ENCODE data around the gene OR51Q1.

OR51Q1 gene, protein sequence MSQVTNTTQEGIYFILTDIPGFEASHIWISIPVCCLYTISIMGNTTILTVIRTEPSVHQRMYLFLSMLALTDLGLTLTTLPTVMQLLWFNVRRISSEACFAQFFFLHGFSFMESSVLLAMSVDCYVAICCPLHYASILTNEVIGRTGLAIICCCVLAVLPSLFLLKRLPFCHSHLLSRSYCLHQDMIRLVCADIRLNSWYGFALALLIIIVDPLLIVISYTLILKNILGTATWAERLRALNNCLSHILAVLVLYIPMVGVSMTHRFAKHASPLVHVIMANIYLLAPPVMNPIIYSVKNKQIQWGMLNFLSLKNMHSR

DNA sequence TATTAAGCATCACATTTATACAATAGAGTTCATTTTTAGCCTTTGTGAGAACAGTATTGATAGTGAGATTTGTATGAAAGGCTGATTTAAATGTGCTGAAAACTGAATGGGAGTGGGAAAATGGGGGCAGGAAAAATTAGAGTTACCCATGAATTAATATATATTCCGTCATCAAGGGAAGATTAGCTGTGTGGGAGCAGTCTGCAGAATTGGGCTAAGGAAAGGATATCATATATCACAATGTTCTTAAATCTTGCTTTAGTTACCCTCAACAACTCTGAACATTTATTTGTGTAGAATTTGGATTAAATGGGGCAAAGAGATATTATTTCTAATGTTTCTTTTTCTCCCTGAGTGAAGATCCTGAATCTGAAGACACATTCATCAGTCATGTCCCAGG, at the start of gene OR51Q1:
TSS of gene OR51Q1 (plus strand) at position 301 of the 400 bp plus-strand sequence. CDS start at position 391, 90 bp downstream.
- no peak for DNase-seq

DNA sequence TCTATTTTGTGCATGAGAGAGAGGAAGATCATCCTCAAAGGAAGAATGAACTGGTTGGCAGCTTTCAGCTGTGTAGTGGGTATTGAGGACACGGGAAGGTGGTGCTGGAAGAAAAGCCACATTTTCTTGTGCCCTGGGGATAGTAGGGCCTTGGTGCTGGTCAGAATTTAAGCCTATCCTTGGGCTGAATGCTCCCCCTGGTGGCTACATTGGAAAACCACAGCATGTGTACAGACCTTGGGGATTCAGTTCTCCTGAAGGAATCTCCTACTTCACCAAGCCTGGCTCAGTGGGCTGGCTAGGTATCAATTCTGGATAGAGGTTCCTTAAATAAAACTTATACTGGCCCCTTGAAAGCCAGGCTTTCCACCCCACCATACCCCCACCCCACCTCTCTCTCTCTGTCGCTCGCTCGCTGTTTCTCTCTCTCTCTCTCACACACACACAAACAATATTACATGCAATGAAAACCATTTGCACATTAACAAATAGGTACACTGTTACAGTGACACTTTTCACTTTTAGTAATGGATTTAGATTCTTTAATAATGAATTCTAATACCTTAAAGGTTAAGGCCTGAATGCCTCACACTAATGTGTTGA, 41.1 kb upstream of the OR51Q1 start:
- DNase-seq: peak; percentile 5

DNA sequence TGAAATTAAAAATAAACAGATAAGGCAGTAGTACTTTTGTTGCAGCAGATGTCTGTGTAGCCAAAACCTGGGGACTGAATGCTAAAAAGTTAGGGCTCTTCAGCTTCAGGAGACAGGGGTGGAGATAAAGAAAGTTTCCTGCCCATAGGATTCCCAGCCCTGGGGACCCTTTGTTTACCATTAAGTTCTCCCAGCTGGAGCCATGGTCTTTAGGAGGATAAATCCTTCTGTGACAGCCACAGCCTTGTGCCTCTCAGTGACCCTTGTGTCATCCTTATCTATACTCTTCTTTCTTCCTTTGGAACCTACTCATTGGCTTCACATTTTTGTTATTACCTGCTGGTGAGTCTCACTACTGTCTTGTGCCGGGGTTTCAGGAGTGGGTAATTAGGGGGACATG, 38.3 kb upstream of the OR51Q1 start, which contains the start of gene OR51M1:
TSS of gene OR51M1 (plus strand) at position 237 of the 400 bp plus-strand sequence. CDS start 5,587 bp downstream, outside the sequence.
- no peak for DNase-seq

DNA sequence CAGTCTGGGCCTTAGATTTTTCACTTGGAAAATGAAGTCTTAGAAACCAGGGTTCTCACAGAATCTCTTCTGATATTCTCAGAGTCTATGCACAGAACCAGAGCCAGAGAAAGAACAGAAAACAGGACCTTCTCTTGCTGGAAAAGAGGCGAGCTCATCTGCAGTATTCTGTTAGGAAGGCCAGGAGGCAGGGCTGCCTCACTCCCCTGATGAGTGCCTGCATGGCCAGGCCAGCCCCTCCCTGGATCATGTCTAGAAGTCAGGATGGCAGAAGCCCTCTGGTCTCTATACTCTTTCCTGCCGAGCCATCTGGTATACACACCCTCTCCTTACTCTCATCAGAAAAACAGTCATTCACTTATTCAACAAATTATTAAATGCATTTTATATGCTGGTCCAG, 37.6 kb upstream of the OR51Q1 start:
- DNase-seq: no peak

DNA sequence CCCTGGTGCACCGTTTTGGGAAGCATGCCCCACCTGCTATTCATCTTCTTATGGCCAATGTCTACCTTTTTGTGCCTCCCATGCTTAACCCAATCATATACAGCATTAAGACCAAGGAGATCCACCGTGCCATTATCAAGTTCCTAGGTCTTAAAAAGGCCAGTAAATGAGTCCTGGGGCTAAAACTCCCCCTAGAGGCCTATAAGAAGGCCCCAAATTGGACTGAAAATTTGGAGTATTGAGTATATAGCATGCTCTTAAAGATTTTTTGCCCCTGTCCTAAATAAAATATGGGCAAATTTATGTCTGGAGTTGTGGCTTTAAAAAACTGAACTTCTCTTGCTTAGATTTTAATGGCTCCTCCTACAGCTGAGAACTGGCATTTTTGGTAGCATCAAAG, 31.7 kb upstream of the OR51Q1 start:
- no peak for DNase-seq

DNA sequence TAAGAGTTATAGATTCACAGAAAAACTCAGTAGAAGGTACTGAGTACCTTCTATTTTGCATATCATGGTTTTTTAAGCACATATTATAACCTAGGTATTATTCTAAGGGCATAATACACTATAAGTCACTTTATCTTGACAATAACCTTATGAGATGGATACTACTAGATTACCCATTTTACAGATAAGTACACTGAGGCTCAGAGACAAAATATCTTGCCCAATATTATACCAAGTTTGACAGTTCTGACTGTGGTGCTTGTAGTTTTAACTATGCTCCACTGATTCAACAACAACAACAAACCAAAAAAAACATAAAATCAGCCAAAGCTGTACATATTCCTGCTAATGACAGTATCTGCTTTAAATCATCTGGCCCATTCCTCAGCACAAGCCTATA, 27.8 kb upstream of the OR51Q1 start:
- no peak for DNase-seq

DNA sequence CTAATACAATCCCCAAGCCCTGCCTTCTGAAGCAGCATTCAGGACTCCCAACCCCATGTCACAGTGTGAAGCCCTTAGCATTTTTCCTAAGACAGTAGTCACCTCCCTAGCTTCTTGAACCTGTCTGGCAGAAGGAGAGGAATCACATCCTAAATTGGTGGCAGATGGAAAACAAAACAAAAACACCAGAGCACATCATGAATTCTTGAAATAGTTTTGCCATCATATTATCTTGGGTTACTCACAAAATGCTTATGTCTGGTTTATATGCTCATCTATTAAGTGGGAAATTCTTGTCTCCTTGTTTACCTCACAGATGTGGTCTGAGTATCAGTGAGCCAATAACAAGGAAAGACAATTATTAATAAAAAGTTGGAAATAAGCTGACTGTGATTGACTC, 23.0 kb upstream of the OR51Q1 start:
- DNase-seq: no peak

DNA sequence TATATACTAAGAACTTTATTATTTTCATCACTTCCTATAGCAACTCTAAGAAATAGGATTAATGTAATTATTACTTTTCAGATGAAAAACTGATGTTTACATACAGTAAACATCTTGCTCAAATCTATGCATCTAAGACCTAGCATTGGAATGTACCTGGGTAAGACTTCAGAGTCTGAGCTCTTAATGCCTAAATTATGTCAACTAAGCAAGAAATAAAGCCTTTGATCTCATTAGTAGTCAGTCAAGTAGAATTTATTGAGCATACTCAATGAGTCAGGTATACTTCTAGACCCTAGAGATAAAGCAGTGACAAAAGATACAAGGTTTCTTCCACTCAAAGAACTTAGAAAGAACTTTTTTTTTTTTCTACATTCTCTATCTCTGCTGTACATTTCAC, 16.7 kb upstream of the OR51Q1 start:
- DNase-seq: no peak

DNA sequence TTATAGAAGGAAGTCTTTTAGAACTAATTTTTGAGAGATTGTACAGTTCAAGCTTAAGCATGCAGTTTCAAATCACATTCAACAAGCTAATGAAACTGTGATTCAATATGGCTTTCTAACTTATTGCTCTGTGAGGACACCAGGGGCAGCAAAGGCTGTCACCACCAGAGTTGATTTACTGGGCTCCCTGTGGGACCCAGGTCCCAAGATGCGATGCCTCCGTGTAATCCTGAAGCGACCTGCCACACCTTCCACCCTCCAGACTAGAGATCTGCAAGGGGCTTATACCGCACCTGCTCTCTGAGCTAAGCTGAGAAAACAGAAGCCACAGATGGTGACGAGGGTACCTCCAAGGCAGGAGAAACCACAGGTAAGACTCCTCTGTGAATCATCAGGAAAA, 918 bp upstream of the OR51Q1 start:
- no peak for DNase-seq

DNA sequence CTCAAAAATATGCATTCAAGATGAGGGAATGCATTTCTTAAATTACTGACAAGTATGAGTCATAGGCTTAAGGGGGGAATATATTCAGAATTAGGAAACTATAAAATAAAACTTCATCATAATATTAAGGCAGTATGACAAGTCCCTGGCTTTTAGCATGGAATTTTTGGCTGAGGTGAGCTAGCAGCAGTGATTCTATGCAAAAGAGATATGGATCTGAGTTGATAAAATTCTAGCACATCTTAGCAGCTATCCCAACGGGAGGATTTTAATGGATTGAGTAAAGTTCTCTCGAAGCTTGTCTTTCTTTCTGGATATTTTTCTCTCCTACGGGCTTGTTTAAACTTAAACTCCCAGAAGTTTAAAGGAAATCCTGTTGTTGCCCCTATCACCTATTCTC, 1.2 kb downstream of the OR51Q1 start:
- no peak for DNase-seq

DNA sequence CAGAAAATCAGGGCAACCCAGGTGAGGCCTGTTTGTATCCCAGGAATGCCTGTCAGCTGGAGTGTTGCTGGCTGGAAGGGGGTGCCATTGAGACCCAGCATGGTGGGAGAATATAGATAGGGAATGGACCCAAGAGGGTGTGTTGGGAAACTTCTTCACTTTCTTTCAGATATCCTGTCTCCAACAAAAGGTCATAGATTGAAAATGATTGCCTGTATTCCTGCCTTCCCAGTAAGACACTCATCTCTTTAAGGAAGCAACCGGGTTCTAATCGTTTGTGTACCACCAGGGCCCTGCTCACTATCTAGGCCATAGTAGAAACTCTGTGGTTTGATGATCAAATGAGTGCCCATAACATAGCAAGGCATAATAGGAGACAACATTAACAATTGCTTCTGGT, 19.5 kb downstream of the OR51Q1 start, which contains the start of gene OR51I1:
TSS of gene OR51I1 (minus strand) at position 101 of the 400 bp plus-strand sequence. CDS start at position 101, 0 bp downstream.
- DNase-seq: no peak

DNA sequence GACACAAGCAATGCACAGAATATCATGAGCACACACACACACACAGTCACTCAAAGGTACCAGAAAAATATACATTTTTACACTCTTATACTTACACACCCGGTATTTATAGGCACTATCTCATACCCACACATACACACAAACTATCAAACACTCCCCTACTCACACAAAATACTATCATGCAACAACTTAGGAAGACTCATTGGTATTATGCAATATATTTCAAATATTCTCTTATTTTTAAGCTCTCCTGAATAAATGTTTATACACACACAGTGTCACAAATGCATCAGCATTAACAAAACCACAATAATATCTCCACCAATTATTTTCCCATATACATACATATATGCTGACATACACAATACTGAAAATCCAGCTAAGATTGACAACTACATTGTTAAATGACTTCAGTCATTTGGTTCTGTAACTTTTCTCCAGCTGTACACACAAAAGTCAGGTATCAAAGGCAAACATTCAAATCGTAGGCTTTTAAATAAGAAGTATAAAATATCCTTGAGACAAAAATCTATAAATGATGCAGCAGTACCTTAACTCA, 22.0 kb downstream of the OR51Q1 start:
- DNase-seq: no peak

DNA sequence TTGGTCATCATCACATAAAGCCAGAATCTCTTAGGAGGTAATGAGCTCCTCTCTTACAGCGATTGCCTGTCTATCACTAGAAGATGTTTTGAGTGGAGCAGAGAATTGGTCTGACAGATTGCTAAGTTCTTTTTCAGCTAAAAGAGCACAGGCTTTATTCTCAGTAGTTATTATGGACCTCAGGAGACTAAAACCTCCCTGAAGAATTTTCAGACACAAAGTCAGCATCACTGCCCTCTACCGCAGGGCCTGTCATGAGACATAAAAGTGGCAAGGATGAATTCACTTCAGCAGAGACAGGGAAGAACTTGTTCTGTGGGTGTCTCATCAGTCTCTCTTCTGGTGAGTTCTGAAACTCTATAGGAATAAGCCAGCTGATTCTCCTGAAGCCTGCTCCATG, 27.1 kb downstream of the OR51Q1 start, which contains the start of gene OR51I2:
TSS of gene OR51I2 (plus strand) at position 301 of the 400 bp plus-strand sequence. CDS start 4,166 bp downstream, outside the sequence.
- DNase-seq: no peak

DNA sequence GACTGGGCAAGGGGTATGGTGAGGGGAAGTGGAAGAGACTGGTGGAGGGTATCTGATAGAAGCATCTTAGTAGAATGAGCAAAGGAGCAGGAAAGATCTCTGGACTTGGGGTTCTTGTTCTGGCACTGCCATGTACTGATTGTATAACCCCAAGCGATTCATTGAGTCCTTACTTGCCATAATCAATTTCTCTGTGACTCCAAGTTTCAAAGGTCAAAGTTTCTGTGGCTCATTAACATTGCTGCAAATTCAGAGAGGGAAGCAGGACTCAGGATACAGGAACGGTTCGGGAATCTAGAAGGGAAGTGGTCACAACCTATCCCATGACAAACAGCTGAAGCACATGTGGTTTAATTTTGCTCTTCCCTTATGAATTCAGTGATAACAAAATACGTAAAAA, 27.5 kb downstream of the OR51Q1 start:
- no peak for DNase-seq

DNA sequence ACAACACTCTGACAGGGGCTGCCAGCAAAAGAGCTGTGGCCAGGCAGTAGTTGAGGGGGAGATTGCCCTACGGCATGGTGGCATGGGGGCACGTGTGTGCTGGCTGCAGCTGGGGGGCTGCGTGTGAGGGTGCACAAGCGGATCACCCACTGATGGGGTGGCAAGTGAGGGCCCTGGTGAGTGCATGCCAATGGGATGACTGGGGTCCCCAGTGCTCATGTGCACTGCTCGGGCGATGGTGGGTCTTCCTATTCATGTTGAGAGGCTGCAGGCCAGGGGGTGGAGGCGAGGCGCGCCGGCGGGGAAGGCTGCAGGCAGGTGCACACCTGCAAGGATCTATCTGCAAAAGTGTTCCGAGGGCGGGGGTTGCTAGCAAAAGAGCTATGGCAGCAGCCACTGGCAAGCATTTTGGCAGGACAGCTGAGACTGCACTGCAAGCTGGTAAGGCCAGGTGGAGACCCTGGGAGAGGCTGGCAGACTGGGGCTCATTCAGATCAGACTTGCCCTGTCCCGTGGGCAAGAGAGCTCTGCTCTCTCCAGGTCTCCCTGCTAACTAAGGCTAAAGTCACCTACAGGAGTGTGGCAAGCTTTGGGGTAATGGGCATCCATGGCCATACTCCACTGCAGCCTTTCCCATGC, 39.2 kb downstream of the OR51Q1 start:
- no peak for DNase-seq

DNA sequence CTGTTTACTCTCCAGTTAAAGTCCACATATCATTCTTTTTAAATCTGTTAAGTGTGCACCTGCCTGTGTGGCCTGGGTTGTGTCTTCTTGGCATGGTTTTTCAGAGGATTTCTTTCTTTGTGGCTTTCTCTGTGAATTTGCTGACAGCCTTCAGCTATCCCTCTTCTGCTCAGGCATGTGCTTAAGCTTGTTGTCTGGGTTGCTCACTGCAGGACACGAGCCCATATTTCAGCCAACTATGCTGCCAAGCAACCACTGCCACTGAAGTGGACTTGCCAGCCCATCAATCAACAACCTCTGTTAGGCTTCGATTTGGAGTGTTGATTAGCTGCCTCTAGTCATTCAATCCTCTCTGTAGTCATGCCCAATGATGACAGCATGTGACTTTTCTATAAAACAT, 45.6 kb downstream of the OR51Q1 start:
- no peak for DNase-seq

Data from NCI-H187 treated with DMSO at 0.1 percent for 48 hours (cell line).